Mesothelial cell of epicardium (in vitro differentiated cells): ENCODE data around the gene ARPC4. TPM values are rescaled to one million over a fixed set of nuclear protein-coding genes. Genes with fewer than 3 reads are reported as not detected.

Experiments used
- DNase-seq, 2 experiments: peaks; one replicate each; pipeline ENCODE4 v3.0.0; 2021; ENCODE audit warnings: low spot score in 2 of 2; ENCODE audit not compliant: unreplicated experiment in 2 of 2
- H3K27ac Mint-ChIP-seq: 2 replicates; pipeline ENCODE4 v1.8.0; 2021; ENCODE audit warnings: mixed read lengths
- H3K27me3 Mint-ChIP-seq: 2 replicates; pipeline ENCODE4 v1.8.0; 2021; ENCODE audit warnings: low read depth, mixed read lengths
- H3K36me3 Mint-ChIP-seq: 2 replicates; pipeline ENCODE4 v1.8.0; 2021; ENCODE audit warnings: mixed read lengths
- H3K4me1 Mint-ChIP-seq: 2 replicates; pipeline ENCODE4 v1.8.0; 2021; ENCODE audit warnings: mixed read lengths
- H3K4me3 Mint-ChIP-seq: 2 replicates; pipeline ENCODE4 v1.8.0; 2021; ENCODE audit warnings: mild to moderate bottlenecking, moderate library complexity, mixed read lengths
- H3K9me3 Mint-ChIP-seq: 2 replicates; pipeline ENCODE4 v1.8.0; 2021; ENCODE audit warnings: mixed read lengths
- CTCF ChIP-seq: fragments of 200-600 bp; sonication (generic); IDR thresholded peaks from one replicate; pipeline ENCODE4 v1.5.0; 2021; ENCODE audit warnings: antibody characterized with exemption; ENCODE audit not compliant: unreplicated experiment
- total RNA-seq: library from RNA; stranded (reverse); gene quantifications from 3 replicates; pipeline ENCODE4 v1.2.1, GENCODE V29; 2021

The ARPC4 gene
- total RNA-seq, 1 donor from 2014 or later: 138 TPM

DNA sequence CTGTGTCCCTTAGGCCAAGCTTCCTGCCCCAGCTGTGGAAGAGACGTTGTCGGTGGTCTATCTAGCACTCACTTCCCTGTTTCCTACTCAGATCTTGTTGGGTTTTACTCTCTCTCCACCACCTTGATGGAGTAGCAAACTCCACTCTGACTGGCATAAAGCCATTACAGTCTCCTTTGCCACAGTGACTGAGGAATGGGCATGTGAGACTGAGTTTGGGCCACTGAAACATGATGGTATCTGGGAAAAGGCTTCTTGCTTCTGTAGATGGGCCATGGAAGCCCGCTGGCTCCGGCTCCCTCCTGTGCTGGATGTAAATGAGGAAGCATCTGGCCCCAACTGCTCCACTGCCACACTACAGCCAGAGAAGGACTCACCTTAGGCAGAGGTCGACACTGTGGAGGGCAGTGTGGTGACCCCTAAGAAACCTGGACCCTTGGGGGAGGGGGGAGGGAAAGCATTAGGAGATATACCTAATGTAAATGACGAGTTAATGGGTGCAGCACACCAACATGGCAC, 13.7 kb upstream of the ARPC4 start:
- Mint-ChIP-seq H3K27ac (no peak overlapping the region), H3K27me3 (no peaks in the 10 kb centered on the region), H3K4me3 (no peak overlapping the region), H3K4me1 (no peaks in the 10 kb centered on the region), H3K36me3 (peaks cover 15% of the 10 kb centered on the region), H3K9me3 (no peaks in the 10 kb centered on the region)
- DNase-seq: no peak
- no peak for TF ChIP-seq CTCF

DNA sequence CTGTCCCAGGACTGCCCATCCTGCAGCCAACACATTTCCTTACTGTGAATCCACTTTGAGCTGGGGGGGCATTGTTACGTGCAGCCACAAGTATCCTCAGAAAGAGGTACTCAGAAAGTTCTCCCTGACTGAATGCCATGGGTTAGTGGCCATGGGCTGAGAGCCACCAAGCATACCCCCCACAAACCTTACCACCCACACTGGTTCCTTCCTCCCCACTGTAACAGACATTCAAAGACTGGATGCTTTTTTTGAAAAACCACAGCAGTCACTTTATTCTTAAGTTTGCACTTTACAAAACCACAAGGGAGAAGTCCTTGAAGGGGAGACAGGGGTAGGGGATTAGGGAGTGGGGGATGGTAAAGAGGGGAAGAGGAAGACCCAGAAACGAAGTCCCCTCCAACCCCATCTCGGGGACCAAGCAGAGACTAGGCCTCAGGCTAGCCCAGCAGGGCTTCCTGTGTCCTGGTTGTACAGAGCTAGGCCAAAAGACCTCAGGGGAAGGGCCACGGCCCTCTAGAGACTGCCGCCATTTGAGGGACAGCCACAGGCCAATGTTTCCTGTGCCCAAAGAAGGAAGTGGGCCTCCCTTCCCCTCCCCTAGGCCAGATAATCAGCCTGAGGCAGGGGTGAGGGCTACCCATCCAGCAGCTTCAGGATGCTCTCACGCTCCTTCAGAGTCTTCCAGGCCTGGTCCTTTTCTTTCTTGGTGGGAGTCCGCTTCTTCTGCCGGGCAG, 13.0 kb upstream of the ARPC4 start:
- no peaks in the 10 kb centered on the region for H3K27me3 Mint-ChIP-seq

GRCh38 chr3:9780458-9780812, 12.4 kb upstream of the ARPC4 start:
- DNase-seq: no peak
- Mint-ChIP-seq H3K27ac (no peak overlapping the region), H3K4me1 (no peaks in the 10 kb centered on the region)

More for the DNA sequence above, 13.0 kb upstream of the ARPC4 start:
- Mint-ChIP-seq H3K27ac (no peak overlapping the region), H3K9me3 (no peaks in the 10 kb centered on the region), H3K36me3 (peaks cover 17% of the 10 kb centered on the region), H3K4me3 (no peak overlapping the region), H3K4me1 (no peaks in the 10 kb centered on the region)
- no peak for TF ChIP-seq CTCF
- no peak for DNase-seq

GRCh38 chr3:9780910-9781309, 12.0 kb upstream of the ARPC4 start:
- no peaks in the 10 kb centered on the region for H3K9me3 Mint-ChIP-seq
- no peaks in the 10 kb centered on the region for H3K4me1 Mint-ChIP-seq
- H3K36me3 Mint-ChIP-seq: peaks cover 22% of the 10 kb centered on the region
- no peak overlapping the region for H3K4me3 Mint-ChIP-seq
- no peak for DNase-seq
- no peak overlapping the region for H3K27ac Mint-ChIP-seq
- no peak for TF ChIP-seq CTCF
- H3K27me3 Mint-ChIP-seq: no peaks in the 10 kb centered on the region

More at GRCh38 chr3:9780458-9780812, 12.4 kb upstream of the ARPC4 start:
- Mint-ChIP-seq H3K9me3 (no peaks in the 10 kb centered on the region), H3K4me3 (no peak overlapping the region), H3K36me3 (peaks cover 20% of the 10 kb centered on the region), H3K27me3 (no peaks in the 10 kb centered on the region)
- no peak for TF ChIP-seq CTCF

- peaks cover 25% of the 10 kb centered on the region for H3K36me3 Mint-ChIP-seq
- H3K27ac Mint-ChIP-seq: no peak overlapping the region
- no peak for DNase-seq
- no peak overlapping the region for H3K4me3 Mint-ChIP-seq
- no peaks in the 10 kb centered on the region for H3K27me3 Mint-ChIP-seq
- no peaks in the 10 kb centered on the region for H3K9me3 Mint-ChIP-seq
- no peak for TF ChIP-seq CTCF
- H3K4me1 Mint-ChIP-seq: no peaks in the 10 kb centered on the region
These were observed 11.3 kb upstream of the ARPC4 start for GRCh38 chr3:9781551-9781950.
